RWPE2 (cell line): ENCODE results near the gene TOP2A.
"Not testable (repeated sequence)": the region's sequence is repeated elsewhere in the genome, so short reads cannot be mapped to it uniquely, and the experiment has no call there.

Experiments used
- ATAC-seq: fragments of 200-7000 bp; cut with Tn5 transposase; 3 replicates; pipeline ENCODE4 v1.9.1; 2021; ENCODE audit warnings: low read depth
- DNase-seq: peaks from one replicate; pipeline ENCODE4 v3.0.0-alpha.2; 2020; ENCODE audit warnings: low spot score
- H3K27ac ChIP-seq: fragments of 450-650 bp; 2 replicates; pipeline ENCODE4 v1.5.1; 2017; ENCODE audit warnings: mild to moderate bottlenecking; ENCODE audit not compliant: poor library complexity, severe bottlenecking
- H3K27me3 ChIP-seq: fragments of 250-450 bp; sonication (Bioruptor Pico); 2 replicates; pipeline ENCODE4 v1.5.1; 2021; ENCODE audit warnings: mild to moderate bottlenecking, moderate library complexity; ENCODE audit not compliant: insufficient read depth, poor library complexity, severe bottlenecking
- H3K36me3 ChIP-seq: fragments of 250-450 bp; sonication (Bioruptor Pico); 2 replicates; pipeline ENCODE4 v1.5.1; 2020; ENCODE audit warnings: low read depth, mild to moderate bottlenecking, moderate library complexity
- H3K4me1 ChIP-seq: fragments of 250-450 bp; sonication (Bioruptor Pico); 2 replicates; pipeline ENCODE4 v1.5.1; 2021; ENCODE audit warnings: mild to moderate bottlenecking, moderate library complexity; ENCODE audit not compliant: insufficient read depth, poor library complexity, severe bottlenecking
- H3K4me3 ChIP-seq: fragments of 250-450 bp; sonication (Bioruptor Pico); 2 replicates; pipeline ENCODE4 v1.5.1; 2021; ENCODE audit warnings: mild to moderate bottlenecking, moderate library complexity; ENCODE audit not compliant: severe bottlenecking
- H3K9me3 ChIP-seq: fragments of 250-450 bp; sonication (Bioruptor Pico); 2 replicates; pipeline ENCODE4 v1.5.1; 2021; ENCODE audit warnings: mild to moderate bottlenecking, moderate library complexity; ENCODE audit not compliant: severe bottlenecking
- CTCF ChIP-seq: fragments of 450-650 bp; IDR thresholded peaks from one replicate; pipeline ENCODE4 v1.5.1; 2017; ENCODE audit warnings: mild to moderate bottlenecking, moderate library complexity; ENCODE audit not compliant: poor library complexity, severe bottlenecking

TOP2A gene

DNA sequence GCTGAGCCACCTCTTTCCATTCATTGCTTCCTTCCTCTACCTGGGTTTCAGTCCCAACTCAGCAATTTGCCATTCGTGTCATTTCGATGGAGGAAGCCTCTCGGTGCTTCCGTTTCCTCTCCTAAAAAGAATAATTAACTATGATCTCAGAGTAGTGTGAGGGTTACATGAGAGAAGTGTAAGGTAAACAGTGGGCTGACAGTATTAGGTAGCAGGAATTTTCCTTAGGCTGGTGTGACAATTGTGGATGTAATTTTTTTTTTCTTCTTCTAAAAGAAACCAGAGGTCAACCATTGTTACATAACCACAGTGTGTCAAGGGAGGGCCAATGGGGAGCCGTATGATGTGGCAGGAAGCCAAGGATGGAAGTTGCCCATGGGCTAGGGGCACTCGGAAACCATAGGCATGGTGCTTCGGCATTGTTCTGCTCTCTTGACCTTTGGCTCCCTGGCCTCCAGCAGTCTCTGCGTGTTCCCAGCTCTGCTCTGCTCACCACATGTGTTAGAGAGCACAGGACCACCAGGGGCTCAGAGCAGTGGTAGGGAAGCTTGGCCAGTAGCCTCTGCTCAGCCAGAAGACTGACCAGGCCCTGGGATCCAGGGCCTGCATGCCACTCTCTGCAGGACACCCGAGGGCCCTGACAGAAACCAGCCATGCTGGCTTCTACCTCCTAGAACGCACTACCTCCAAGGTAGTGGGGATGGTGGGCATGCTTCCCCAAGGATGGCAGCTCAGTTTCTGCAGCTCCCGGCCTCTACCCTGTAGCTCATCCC, 2.0 kb upstream of the TOP2A start:
- Histone ChIP-seq H3K36me3 (peaks cover 20% of the 10 kb centered on the region), H3K27ac (no peak overlapping the region), H3K27me3 (no peaks in the 10 kb centered on the region), H3K9me3 (no peaks in the 10 kb centered on the region), H3K4me3 (no peak overlapping the region), H3K4me1 (peaks cover 20% of the 10 kb centered on the region)
- ATAC-seq (no peak), DNase-seq (no peak)
- TF ChIP-seq CTCF: no peak

DNA sequence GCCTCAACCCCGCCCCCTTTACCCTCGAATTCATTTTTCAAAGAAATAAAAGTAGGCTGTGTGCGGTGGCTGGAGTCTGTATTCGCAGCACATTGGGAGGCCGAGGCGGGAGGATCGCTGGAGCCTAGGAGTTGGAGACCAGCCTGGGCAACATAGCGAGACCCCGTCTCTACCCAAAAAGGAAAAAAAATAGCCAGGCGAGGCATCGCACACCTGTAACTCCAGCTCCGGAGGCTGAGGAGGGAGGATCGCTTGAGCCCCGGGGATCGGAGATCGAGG, 671 bp upstream of the TOP2A start:
- TF ChIP-seq CTCF: no peak
- peaks cover 34% of the 10 kb centered on the region for H3K36me3 ChIP-seq
- no peaks in the 10 kb centered on the region for H3K27me3 ChIP-seq
- peaks cover 20% of the 10 kb centered on the region for H3K4me1 ChIP-seq
- peak overlapping the region; percentile 55 for H3K27ac ChIP-seq
- ATAC-seq: no peak
- peak overlapping the region; percentile 84 for H3K4me3 ChIP-seq
- no peak for DNase-seq
- no peaks in the 10 kb centered on the region for H3K9me3 ChIP-seq

DNA sequence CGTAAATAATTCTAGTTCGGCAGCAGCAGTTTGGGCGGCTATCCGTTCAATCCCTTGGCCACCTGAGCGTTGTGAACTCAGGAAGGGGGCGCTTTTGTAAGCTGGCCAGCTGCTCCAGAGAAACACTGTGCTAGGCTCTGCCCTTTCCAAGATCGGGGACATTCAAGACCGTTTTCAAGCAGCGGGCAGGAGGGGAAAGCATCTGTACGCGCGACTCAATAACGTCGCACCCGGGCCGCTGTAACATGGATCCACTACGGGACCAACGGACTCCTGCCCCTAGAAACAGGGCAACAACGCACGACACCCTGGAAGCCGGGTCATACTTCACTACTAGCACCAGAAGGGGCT, 463 bp downstream of the TOP2A start:
- H3K9me3 ChIP-seq: no peaks in the 10 kb centered on the region
- ATAC-seq (peak; percentile 21), DNase-seq (no peak)
- H3K4me3 ChIP-seq: peak overlapping the region; percentile 84
- TF ChIP-seq CTCF: no peak
- H3K4me1 ChIP-seq: peaks cover 20% of the 10 kb centered on the region
- no peaks in the 10 kb centered on the region for H3K27me3 ChIP-seq
- peaks cover 46% of the 10 kb centered on the region for H3K36me3 ChIP-seq
- H3K27ac ChIP-seq: peak overlapping the region; percentile 55

DNA sequence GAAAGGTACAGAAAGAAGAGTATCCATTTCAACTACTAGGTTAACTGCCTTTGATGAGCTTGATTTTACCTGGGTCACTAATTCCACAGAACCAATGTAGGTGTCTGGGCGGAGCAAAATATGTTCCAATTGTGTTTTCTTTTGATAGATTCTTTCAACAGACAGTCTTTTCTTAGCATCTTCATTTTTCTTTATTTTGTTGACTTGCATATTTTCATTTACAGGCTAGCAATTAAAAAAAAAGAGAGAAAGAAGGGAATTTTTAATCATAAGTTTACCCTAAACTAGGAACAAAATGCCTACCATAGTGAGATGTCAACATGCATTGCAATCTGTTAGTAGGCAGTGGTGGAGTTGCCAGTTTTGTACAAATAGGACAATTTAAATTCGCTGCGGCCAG, 1.0 kb downstream of the TOP2A start:
- TF ChIP-seq CTCF: no peak
- peak overlapping the region; percentile 55 for H3K27ac ChIP-seq
- H3K36me3 ChIP-seq: peaks cover 51% of the 10 kb centered on the region
- peak overlapping the region; percentile 84 for H3K4me3 ChIP-seq
- ATAC-seq (no peak), DNase-seq (no peak)
- no peaks in the 10 kb centered on the region for H3K27me3 ChIP-seq
- H3K4me1 ChIP-seq: peaks cover 20% of the 10 kb centered on the region
- H3K9me3 ChIP-seq: no peaks in the 10 kb centered on the region

- peak; percentile 74 for TF ChIP-seq CTCF
- no peaks in the 10 kb centered on the region for H3K9me3 ChIP-seq
- H3K36me3 ChIP-seq: peaks cover 64% of the 10 kb centered on the region
- peaks cover 20% of the 10 kb centered on the region for H3K4me1 ChIP-seq
- no peak overlapping the region for H3K4me3 ChIP-seq
- DNase-seq (no peak), ATAC-seq (no peak)
- no peaks in the 10 kb centered on the region for H3K27me3 ChIP-seq
- no peak overlapping the region for H3K27ac ChIP-seq
Measured at GRCh38 chr17:40415390-40415789, 2.3 kb downstream of the TOP2A start.

- DNase-seq, H3K27ac ChIP-seq, H3K4me3 ChIP-seq, H3K27me3 ChIP-seq, ATAC-seq, H3K9me3 ChIP-seq: not testable (repeated sequence)
- H3K36me3 ChIP-seq: peaks cover 75% of the 10 kb centered on the region
- peaks cover 20% of the 10 kb centered on the region for H3K4me1 ChIP-seq
Measured at GRCh38 chr17:40414312-40414711, 3.4 kb downstream of the TOP2A start.
